ENCODE measurements around the gene CNGA4.
"Not testable (repeated sequence)": the region's sequence is repeated elsewhere in the genome, so short reads cannot be mapped to it uniquely, and the experiment has no call there.

CNGA4 gene

GRCh38 chr11:6270584-6271246, 31.8 kb downstream of the CNGA4 start:
- DNase-seq, result no peak

- no peak for DNase-seq
These were observed 32.7 kb downstream of the CNGA4 start for GRCh38 chr11:6271598-6271997.

- no peak for DNase-seq
These were observed 34.3 kb downstream of the CNGA4 start for GRCh38 chr11:6273188-6273587.

GRCh38 chr11:6280809-6281208, 41.9 kb downstream of the CNGA4 start:
- DNase-seq, result not testable (repeated sequence)

GRCh38 chr11:6283453-6284023, 44.6 kb downstream of the CNGA4 start:
- DNase-seq, result no peak

GRCh38 chr11:6284250-6284649, 45.4 kb downstream of the CNGA4 start:
- no peak for DNase-seq

GRCh38 chr11:6285019-6285418, 46.1 kb downstream of the CNGA4 start:
- no peak for DNase-seq

Measured in activated effector memory CD4-positive, alpha-beta T cell treated with Interleukin-2 at 50 U/mL for 16 hours (primary cell).